Endothelial cell of umbilical vein (primary cell): ENCODE measurements around the gene ACTR3C. TPM values are rescaled to one million over a fixed set of nuclear protein-coding genes. Genes with fewer than 3 reads are reported as not detected.

Experiments
- BruUV-seq: library from RNA; stranded (reverse); fragments of 400-500 nt; replicated peaks from 2 replicates; lab custom pipeline; 2021; lab: Mats Ljungman, UMichigan
- CTCF ChIA-PET: fragments of 300-600, 350-600 bp; sonication (Branson Sonifier 250); formaldehyde crosslinking; loops from one replicate; lab custom pipeline; 2021; ENCODE audit warnings: antibody characterized with exemption, inconsistent platforms; lab: Charles Lee
- POLR2A ChIA-PET: fragments of 300-600, 350-600 bp; sonication (Branson Sonifier 250); formaldehyde crosslinking; loops from one replicate; lab custom pipeline; 2021; ENCODE audit warnings: antibody characterized with exemption, inconsistent platforms; lab: Charles Lee
- DNase-seq: peaks from one replicate; pipeline ENCODE4 v3.0.0-alpha.2; 2011; ENCODE audit warnings: low read depth, low spot score
- FAIRE-seq: peaks from 2 replicates; lab custom pipeline; 2011; peaks lifted over from hg19 to GRCh38; lab: Jason Lieb, UNC
- H2AFZ ChIP-seq: 2 replicates; pipeline ENCODE4 v1.6.0; 2012; ENCODE audit warnings: low read depth, low read length, control low read depth, inconsistent platforms
- H3K27ac ChIP-seq: 2 replicates; pipeline ENCODE4 v1.5.1; 2011; ENCODE audit warnings: low read depth, mild to moderate bottlenecking, control low read depth, low read length, moderate library complexity; ENCODE audit not compliant: insufficient read depth
- H3K27me3 ChIP-seq, 2 experiments: 2 replicates each; pipeline versions ENCODE4 v1.6.0 to v1.6.1; 2011; ENCODE audit warnings: low read length in 2 of 2, mixed read lengths in 1 of 2; ENCODE audit not compliant: control insufficient read depth in 2 of 2, insufficient read depth in 2 of 2
- H3K36me3 ChIP-seq, 2 experiments: 2 replicates in 1 of 2; 3 replicates in 1 of 2; pipeline ENCODE4 v1.5.1; 2011; ENCODE audit warnings: low read length in 2 of 2, mild to moderate bottlenecking in 1 of 2, moderate library complexity in 1 of 2; ENCODE audit not compliant: control insufficient read depth in 2 of 2, insufficient read depth in 2 of 2; ENCODE audit errors: extremely low read depth in 1 of 2
- H3K4me1 ChIP-seq: 3 replicates; pipeline ENCODE4 v1.5.1; 2011; ENCODE audit warnings: mild to moderate bottlenecking, low read length; ENCODE audit not compliant: control insufficient read depth, insufficient read depth; ENCODE audit errors: extremely low read depth
- H3K4me2 ChIP-seq: 2 replicates; pipeline ENCODE4 v1.6.1; 2011; ENCODE audit warnings: low read length, control low read depth, mixed read lengths; ENCODE audit not compliant: insufficient read depth
- H3K4me3 ChIP-seq, 3 experiments: fragments of 200-600 bp in 1 of 3; sonication (generic), shearing (Covaris generic) in 1 of 3; replicated peaks in 1 of 3; 2 replicates each; pipeline ENCODE4 v1.5.1; 2011 to 2016; ENCODE audit warnings: control low read depth in 3 of 3, low read length in 3 of 3, mild to moderate bottlenecking in 2 of 3, inconsistent platforms in 1 of 3, low read depth in 1 of 3, moderate library complexity in 1 of 3; ENCODE audit not compliant: insufficient read depth in 1 of 3
- H3K79me2 ChIP-seq: 2 replicates; pipeline ENCODE4 v1.6.0; 2012; ENCODE audit warnings: low read length, inconsistent platforms; ENCODE audit not compliant: control insufficient read depth, insufficient read depth
- H3K9ac ChIP-seq: replicated peaks from 2 replicates; pipeline ENCODE3; 2011; ENCODE audit warnings: low read length, control low read depth; ENCODE audit not compliant: insufficient read depth; ENCODE audit errors: extremely low read depth
- H3K9me1 ChIP-seq: replicated peaks from 3 replicates; pipeline ENCODE4 v1.6.0; 2011; ENCODE audit warnings: mild to moderate bottlenecking, low read length; ENCODE audit not compliant: control insufficient read depth, insufficient read depth; ENCODE audit errors: extremely low read depth
- H3K9me3 ChIP-seq: replicated peaks from 2 replicates; pipeline ENCODE4 v1.5.1; 2012; ENCODE audit warnings: low read length, inconsistent platforms; ENCODE audit not compliant: control insufficient read depth, insufficient read depth
- H4K20me1 ChIP-seq: replicated peaks from 2 replicates; pipeline ENCODE3; 2011; ENCODE audit warnings: mild to moderate bottlenecking, low read length; ENCODE audit not compliant: control insufficient read depth, insufficient read depth; ENCODE audit errors: extremely low read depth
- EZH2 ChIP-seq: IDR thresholded peaks from 2 replicates; pipeline ENCODE4 v1.6.1; 2012; ENCODE audit warnings: borderline replicate concordance, low read depth, mild to moderate bottlenecking, moderate library complexity, low read length, inconsistent platforms; ENCODE audit not compliant: severe bottlenecking
- FOS ChIP-seq: IDR thresholded peaks from 2 replicates; pipeline ENCODE4 v1.6.1; 2011; ENCODE audit warnings: mild to moderate bottlenecking, low read length, moderate library complexity, borderline replicate concordance; ENCODE audit not compliant: insufficient read depth
- GATA2 ChIP-seq: IDR thresholded peaks from 2 replicates; pipeline ENCODE4 v1.7.0; 2011; ENCODE audit warnings: low read depth, mild to moderate bottlenecking, moderate library complexity, mixed read lengths, low read length; ENCODE audit not compliant: insufficient read length, insufficient read depth
- JUN ChIP-seq: IDR thresholded peaks from 2 replicates; pipeline ENCODE4 v1.6.1; 2011; ENCODE audit warnings: borderline replicate concordance, low read depth; ENCODE audit not compliant: insufficient read length, insufficient read depth
- MAX ChIP-seq: IDR thresholded peaks from 2 replicates; pipeline ENCODE4 v1.6.1; 2011; ENCODE audit not compliant: insufficient read depth, insufficient read length
- MYC ChIP-seq: IDR thresholded peaks from one replicate; pipeline ENCODE4 v1.6.1; 2011; ENCODE audit warnings: mild to moderate bottlenecking, low read depth, low read length
- POLR2A ChIP-seq: IDR thresholded peaks from 2 replicates; pipeline ENCODE4 v1.6.1; 2012; ENCODE audit warnings: low read depth, mild to moderate bottlenecking, control low read depth, low read length
- POLR2AphosphoS5 ChIP-seq: IDR thresholded peaks from 2 replicates; pipeline ENCODE4 v1.6.1; 2012; ENCODE audit warnings: low read depth, mild to moderate bottlenecking, control low read depth, low read length, moderate library complexity; ENCODE audit not compliant: insufficient read depth
- dilution Hi-C: fragments of 300-500 bp; cut with MboI; formaldehyde crosslinking; loops from one replicate; pipeline ENCODE4 v1.15.0; 2019; ENCODE audit warnings: low sequenced_read_pairs; ENCODE audit not compliant: extremely low pct_ligation_motif_present
- intact Hi-C: fragments of 100-400 bp; cut with micrococcal nuclease; formaldehyde crosslinking; loops from one replicate; pipeline ENCODE4 v1.10.0; 2022
- polyA plus RNA-seq, 4 experiments: library from polyadenylated mRNA; depleted of rRNA in 3 of 4; stranded (reverse) in 3 of 4; unstranded in 1 of 4; fragments of >200 nt; gene quantifications; 2 replicates each; pipeline versions ENCODE4 v1.2.1 to v1.2.3, GENCODE V29; 2011 to 2012; ENCODE audit warnings: missing spikeins in 1 of 4
- total RNA-seq: library from RNA; stranded (reverse); gene quantifications from 2 replicates; pipeline ENCODE4 v1.2.3, GENCODE V29; 2021
- TF ChIP-seq, protein P1 (sequence below), 2 donors: IDR thresholded peaks; 1 replicate in 1 of 2; 2 replicates in 1 of 2; pipeline ENCODE4 v1.5.1; 2011; ENCODE audit warnings: low read length in 2 of 2, mild to moderate bottlenecking in 2 of 2, moderate library complexity in 2 of 2, control low read depth in 1 of 2, inconsistent platforms in 1 of 2, low read depth in 1 of 2; ENCODE audit not compliant: insufficient read depth in 1 of 2; ENCODE audit errors: extremely low read depth in 1 of 2

Gene ACTR3C
- total and polyA plus RNA-seq, 2 donors (not counting 3 experiments of a cell fraction or from before 2014, with no cell fraction given), result 0.33 TPM; not detected in 1

DNA sequence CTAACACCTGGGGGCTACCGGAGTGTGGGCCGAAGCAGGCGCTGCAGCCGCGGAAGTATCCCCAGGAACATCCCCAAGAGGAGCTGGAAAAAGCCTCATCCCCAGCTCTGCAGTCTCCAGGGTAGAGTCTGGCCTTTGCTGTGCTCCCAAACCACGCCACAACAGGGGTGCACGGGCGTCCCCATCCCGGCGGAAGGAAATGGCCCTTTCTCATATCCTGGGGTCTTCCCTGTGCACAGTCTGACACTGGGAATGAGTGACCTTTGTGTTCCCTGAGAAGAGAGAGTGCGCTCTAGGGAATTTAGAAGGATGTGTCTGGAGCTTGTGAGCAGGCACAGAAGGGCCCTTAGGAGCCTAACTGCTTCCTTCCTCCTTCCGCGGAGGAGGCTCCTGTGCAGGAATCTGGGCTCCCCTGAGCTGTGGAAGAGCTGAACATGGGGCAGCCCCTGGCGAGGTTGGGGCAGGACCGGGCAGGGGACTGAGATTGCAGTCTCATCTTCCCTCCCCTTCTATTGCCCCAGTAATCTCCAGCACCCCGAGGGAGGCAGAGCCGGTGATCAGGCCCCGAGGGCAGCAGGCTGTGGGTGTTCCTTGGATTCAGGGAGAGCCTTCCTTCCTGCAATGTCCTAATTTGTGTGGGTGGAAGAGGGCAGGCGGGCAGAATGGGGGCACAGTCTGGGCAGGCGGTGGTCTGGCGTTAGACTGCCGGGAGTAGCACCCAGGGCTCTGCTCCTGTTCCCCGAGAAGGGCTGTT is 46.6 kb upstream of the ACTR3C start:
- dilution Hi-C loops, result no loop called here
- Histone ChIP-seq H3K9ac (peak overlapping the region; percentile 84), H3K9me3 (no peaks in the 10 kb centered on the region), H3K79me2 (peaks cover 54% of the 10 kb centered on the region), H3K36me3 (peaks cover 15 to 37% of the 10 kb centered on the region in 2 experiments), H4K20me1 (no peaks in the 10 kb centered on the region), H3K4me3 (peak overlapping the region; percentile 49 to 79 (median 62)), H3K4me2 (peak overlapping the region; percentile 38), H2AFZ (no peak overlapping the region), H3K27ac (peak overlapping the region; percentile 57), H3K4me1 (peaks cover 17% of the 10 kb centered on the region), H3K9me1 (no peaks in the 10 kb centered on the region), H3K27me3 (no peaks in the 10 kb centered on the region)
- DNase-seq, result peak; percentile 25
- FAIRE-seq, result no peak
- no peak for TF ChIP-seq MAX
- BruUV-seq, result TSS peak; percentile 14
- intact Hi-C loops, result loop anchor here (1.0 to 10.0 kb wide), 4 partner anchors 9 to 622 kb away; partner anchors contain the start of genes GIMAP4, GIMAP6, NOS3 and ZNF775
- ChIA-PET CTCF (interaction anchor here (0.7 to 2.5 kb wide), 11 partner anchors 9 to 619 kb away, joined by 3 to 16 read pairs (median 3); partner anchors contain the start of gene ZNF775), POLR2A (interaction anchor here (2.4 kb wide), 1 partner anchor 9 kb away, joined by 13 read pairs; the partner anchor contains the start of gene ZNF775)

- Histone ChIP-seq H3K79me2 (peaks cover 51% of the 10 kb centered on the region), H3K4me3 (peak overlapping the region; percentile 49 to 79 (median 62)), H3K9ac (peak overlapping the region; percentile 84), H3K9me1 (no peaks in the 10 kb centered on the region), H3K27ac (peak overlapping the region; percentile 57), H4K20me1 (no peaks in the 10 kb centered on the region), H3K4me2 (peak overlapping the region; percentile 78), H2AFZ (peak overlapping the region; percentile 4), H3K9me3 (no peaks in the 10 kb centered on the region), H3K27me3 (no peaks in the 10 kb centered on the region), H3K36me3 (peaks cover 12 to 34% of the 10 kb centered on the region in 2 experiments), H3K4me1 (peaks cover 18% of the 10 kb centered on the region)
- FAIRE-seq (peak; percentile 74), DNase-seq (peak; percentile 78)
- intact Hi-C loops, result loop anchor here (1.0 to 5.0 kb wide), 3 partner anchors 10 to 623 kb away; partner anchors contain the start of genes GIMAP6, NOS3 and ZNF775
- TF ChIP-seq JUN, result no peak
- TF ChIP-seq POLR2AphosphoS5, result no peak
- no peak for TF ChIP-seq EZH2
- TF ChIP-seq GATA2, result no peak
- TF ChIP-seq, protein P1, sequence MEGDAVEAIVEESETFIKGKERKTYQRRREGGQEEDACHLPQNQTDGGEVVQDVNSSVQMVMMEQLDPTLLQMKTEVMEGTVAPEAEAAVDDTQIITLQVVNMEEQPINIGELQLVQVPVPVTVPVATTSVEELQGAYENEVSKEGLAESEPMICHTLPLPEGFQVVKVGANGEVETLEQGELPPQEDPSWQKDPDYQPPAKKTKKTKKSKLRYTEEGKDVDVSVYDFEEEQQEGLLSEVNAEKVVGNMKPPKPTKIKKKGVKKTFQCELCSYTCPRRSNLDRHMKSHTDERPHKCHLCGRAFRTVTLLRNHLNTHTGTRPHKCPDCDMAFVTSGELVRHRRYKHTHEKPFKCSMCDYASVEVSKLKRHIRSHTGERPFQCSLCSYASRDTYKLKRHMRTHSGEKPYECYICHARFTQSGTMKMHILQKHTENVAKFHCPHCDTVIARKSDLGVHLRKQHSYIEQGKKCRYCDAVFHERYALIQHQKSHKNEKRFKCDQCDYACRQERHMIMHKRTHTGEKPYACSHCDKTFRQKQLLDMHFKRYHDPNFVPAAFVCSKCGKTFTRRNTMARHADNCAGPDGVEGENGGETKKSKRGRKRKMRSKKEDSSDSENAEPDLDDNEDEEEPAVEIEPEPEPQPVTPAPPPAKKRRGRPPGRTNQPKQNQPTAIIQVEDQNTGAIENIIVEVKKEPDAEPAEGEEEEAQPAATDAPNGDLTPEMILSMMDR (IDR thresholded peaks at IDR 0.05; ENCODE audit: extremely low read depth in 1 of 2, insufficient read depth in 1 of 2, low read depth in 1 of 2, low read length in 2 of 2), result no peak
- peak; percentile 11 for TF ChIP-seq MYC
- peak; percentile 3 for TF ChIP-seq MAX
- TF ChIP-seq POLR2A, result no peak
- no peak for TF ChIP-seq FOS
- dilution Hi-C loops, result no loop called here
- ChIA-PET POLR2A (interaction anchor here (2.4 kb wide), 1 partner anchor 9 kb away, joined by 13 read pairs; the partner anchor contains the start of gene ZNF775), CTCF (interaction anchor here (0.6 to 2.5 kb wide), 13 partner anchors 9 to 1320 kb away, joined by 3 to 16 read pairs (median 3); partner anchors contain the start of gene ZNF775)
- no TSS peak for BruUV-seq
Observed at GRCh38 chr7:150368884-150369747, 45.8 kb upstream of the ACTR3C start.
